Sigmoid colon (tissue), 4 donors: Measurements from ENCODE around the gene NOS1.

ENCODE experiments used
- EP300 ChIP-seq, 4 donors: sonication (generic); formaldehyde crosslinking; IDR thresholded peaks; one replicate each; pipeline ENCODE4 v1.6.1; 2017; ENCODE audit warnings: antibody characterized with exemption in 4 of 4
- POLR2A ChIP-seq, 2 donors: fragments of 450-650 bp; IDR thresholded peaks; one replicate each; pipeline ENCODE4 v1.6.1; 2016; ENCODE audit warnings: antibody characterized with exemption in 2 of 2, mild to moderate bottlenecking in 2 of 2, moderate library complexity in 2 of 2
- POLR2AphosphoS5 ChIP-seq, 4 donors: sonication (generic); formaldehyde crosslinking; IDR thresholded peaks; one replicate each; pipeline ENCODE4 v1.6.1; 2017; ENCODE audit warnings: antibody characterized with exemption in 4 of 4
- TF ChIP-seq, protein P1 (sequence below), 4 experiments: fragments of 450-650 bp in 3 of 4; fragments of 200-600 bp in 1 of 4; IDR thresholded peaks; one replicate each; pipeline ENCODE4 v1.5.1; 2016 to 2019; ENCODE audit warnings: antibody characterized with exemption in 4 of 4, mild to moderate bottlenecking in 3 of 4, moderate library complexity in 2 of 4

DNA sequence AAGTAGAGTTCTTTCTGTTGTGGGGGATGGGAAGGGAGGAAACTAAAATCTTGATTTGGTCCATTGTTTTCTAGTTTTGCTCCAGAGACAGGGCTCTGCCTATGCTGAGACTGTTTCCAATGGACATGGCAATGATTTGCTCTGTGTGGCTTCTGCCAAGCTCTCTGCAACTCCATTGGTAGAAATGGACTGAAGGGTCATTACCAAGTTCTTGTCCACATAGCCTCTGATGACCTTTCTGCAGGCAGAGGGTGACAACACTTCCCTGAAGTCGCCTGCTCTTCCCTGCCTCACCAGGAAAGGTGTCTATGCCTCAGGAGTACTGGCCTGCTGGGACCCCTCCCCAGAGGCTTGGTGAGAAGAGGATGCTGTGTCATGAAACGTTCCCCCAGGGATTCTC, 39.5 kb upstream of the NOS1 start:
- TF ChIP-seq EP300 (IDR thresholded peaks at IDR 0.05) = no peak
- TF ChIP-seq, protein P1, sequence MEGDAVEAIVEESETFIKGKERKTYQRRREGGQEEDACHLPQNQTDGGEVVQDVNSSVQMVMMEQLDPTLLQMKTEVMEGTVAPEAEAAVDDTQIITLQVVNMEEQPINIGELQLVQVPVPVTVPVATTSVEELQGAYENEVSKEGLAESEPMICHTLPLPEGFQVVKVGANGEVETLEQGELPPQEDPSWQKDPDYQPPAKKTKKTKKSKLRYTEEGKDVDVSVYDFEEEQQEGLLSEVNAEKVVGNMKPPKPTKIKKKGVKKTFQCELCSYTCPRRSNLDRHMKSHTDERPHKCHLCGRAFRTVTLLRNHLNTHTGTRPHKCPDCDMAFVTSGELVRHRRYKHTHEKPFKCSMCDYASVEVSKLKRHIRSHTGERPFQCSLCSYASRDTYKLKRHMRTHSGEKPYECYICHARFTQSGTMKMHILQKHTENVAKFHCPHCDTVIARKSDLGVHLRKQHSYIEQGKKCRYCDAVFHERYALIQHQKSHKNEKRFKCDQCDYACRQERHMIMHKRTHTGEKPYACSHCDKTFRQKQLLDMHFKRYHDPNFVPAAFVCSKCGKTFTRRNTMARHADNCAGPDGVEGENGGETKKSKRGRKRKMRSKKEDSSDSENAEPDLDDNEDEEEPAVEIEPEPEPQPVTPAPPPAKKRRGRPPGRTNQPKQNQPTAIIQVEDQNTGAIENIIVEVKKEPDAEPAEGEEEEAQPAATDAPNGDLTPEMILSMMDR (IDR thresholded peaks at IDR 0.05) = no peak
- no peak for TF ChIP-seq POLR2AphosphoS5 (IDR thresholded peaks at IDR 0.05)
- TF ChIP-seq POLR2A (IDR thresholded peaks at IDR 0.05) = no peak
